Tongue (tissue), 2 donors: ENCODE results near the gene FNDC3A. TPM values are rescaled to one million over a fixed set of nuclear protein-coding genes. Genes with fewer than 3 reads are reported as not detected.

Experiments used
- DNase-seq: peaks from one replicate; pipeline ENCODE4 v3.0.0-alpha.2; 2015
- total RNA-seq: library from RNA; depleted of rRNA; stranded (reverse); fragments of >200 nt; gene quantifications from one replicate; pipeline ENCODE4 v1.2.3, GENCODE V29; 2014

Gene FNDC3A, protein sequence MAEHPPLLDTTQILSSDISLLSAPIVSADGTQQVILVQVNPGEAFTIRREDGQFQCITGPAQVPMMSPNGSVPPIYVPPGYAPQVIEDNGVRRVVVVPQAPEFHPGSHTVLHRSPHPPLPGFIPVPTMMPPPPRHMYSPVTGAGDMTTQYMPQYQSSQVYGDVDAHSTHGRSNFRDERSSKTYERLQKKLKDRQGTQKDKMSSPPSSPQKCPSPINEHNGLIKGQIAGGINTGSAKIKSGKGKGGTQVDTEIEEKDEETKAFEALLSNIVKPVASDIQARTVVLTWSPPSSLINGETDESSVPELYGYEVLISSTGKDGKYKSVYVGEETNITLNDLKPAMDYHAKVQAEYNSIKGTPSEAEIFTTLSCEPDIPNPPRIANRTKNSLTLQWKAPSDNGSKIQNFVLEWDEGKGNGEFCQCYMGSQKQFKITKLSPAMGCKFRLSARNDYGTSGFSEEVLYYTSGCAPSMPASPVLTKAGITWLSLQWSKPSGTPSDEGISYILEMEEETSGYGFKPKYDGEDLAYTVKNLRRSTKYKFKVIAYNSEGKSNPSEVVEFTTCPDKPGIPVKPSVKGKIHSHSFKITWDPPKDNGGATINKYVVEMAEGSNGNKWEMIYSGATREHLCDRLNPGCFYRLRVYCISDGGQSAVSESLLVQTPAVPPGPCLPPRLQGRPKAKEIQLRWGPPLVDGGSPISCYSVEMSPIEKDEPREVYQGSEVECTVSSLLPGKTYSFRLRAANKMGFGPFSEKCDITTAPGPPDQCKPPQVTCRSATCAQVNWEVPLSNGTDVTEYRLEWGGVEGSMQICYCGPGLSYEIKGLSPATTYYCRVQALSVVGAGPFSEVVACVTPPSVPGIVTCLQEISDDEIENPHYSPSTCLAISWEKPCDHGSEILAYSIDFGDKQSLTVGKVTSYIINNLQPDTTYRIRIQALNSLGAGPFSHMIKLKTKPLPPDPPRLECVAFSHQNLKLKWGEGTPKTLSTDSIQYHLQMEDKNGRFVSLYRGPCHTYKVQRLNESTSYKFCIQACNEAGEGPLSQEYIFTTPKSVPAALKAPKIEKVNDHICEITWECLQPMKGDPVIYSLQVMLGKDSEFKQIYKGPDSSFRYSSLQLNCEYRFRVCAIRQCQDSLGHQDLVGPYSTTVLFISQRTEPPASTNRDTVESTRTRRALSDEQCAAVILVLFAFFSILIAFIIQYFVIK
- 64.2 TPM for total RNA-seq

- DNase-seq = peak; percentile 90
Observed at GRCh38 chr13:48975856-48976575, at the start of gene FNDC3A. Gene FNDC3A, plus strand, starts transcription at chr13:48975912. Its CDS starts 30,279 bp downstream, at chr13:49006191.

- DNase-seq = no peak
Observed at GRCh38 chr13:48928757-48929430, 46.8 kb upstream of the FNDC3A start.

GRCh38 chr13:48930918-48931317 lies 44.8 kb upstream of the FNDC3A start:
- DNase-seq = no peak

GRCh38 chr13:48938308-48938943 lies 37.3 kb upstream of the FNDC3A start:
- no peak for DNase-seq

DNA sequence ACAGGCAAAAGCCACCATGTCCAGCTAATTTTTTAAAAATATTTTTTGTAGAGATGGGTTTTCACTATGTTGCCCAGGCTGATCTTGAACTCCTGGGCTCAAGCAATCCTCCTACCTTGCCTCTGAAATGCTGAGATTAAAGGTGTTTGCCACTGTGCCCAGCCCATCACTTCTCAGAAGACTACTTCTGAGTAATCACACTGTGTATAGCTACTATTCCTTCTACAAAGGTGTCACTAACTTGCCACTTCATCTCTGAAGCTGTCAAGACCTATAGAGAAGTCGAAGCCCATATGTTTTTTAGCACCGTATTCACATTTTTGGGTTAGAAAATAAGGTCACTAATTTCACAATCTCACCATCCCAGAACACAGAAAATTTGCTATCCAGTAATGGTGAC lies 36.0 kb upstream of the FNDC3A start:
- DNase-seq = no peak

DNA sequence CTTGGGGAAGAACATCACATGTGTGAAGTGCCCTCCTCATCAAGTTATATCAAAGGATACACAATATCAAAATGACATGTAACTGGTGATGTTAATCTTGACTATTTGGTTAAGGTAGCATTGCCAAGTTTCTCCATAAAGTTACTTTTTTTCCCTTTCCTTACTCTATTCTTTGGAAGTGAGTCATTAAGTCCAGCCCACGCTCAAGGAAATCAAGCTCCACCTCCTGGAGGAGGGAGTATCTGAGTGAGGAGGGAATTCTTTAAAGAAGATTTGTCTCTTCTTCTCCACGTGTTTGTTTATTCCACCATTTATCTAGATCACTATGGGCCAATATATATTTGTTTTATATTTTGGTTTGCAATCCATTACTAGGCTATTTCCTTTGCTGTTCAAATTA lies 33.6 kb upstream of the FNDC3A start:
- DNase-seq = no peak

GRCh38 chr13:48944221-48944620 lies 31.5 kb upstream of the FNDC3A start:
- DNase-seq = no peak

DNA sequence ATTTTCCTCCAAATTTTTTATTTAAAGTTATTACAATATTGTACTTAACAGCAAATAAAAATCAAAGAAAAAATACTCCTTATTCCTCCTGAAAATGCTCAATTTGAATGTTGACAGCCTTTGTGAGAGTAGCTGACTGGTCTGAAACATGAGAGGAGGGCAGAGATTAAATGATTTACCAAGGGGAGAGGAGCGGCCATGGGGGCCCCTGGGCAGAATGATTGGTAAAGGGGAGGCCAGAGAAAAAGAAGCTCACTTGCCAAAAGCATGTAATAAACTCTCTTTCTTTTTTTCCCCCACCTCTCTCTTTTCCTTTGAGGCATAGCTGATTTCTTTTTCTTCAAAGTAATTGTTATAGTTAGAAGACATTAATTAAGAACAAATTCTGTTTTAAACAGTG lies 30.1 kb upstream of the FNDC3A start:
- DNase-seq = no peak

- no peak for DNase-seq
Observed at GRCh38 chr13:48946163-48946562, 29.5 kb upstream of the FNDC3A start.

- DNase-seq = no peak
Observed at GRCh38 chr13:48949566-48950500, 25.9 kb upstream of the FNDC3A start.

DNA sequence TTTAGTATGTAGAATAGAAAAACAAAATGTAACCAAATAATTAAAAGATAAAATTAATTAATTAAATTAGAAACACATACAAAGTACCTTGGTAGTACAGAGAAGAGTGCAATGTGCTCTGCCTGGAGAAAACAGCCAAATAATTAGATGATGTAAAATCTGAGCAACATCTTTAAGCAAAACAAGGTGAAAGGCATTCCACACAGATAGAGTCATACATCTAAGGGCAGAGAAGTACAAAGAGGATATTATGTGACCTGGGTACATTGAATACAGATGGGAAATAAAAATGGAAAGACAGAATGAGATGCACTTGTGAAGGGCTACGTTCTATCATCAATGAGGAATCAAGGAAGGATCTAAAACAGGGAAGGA lies 25.2 kb upstream of the FNDC3A start:
- DNase-seq = no peak

GRCh38 chr13:48954081-48954480 lies 21.6 kb upstream of the FNDC3A start:
- DNase-seq = peak; percentile 28

DNA sequence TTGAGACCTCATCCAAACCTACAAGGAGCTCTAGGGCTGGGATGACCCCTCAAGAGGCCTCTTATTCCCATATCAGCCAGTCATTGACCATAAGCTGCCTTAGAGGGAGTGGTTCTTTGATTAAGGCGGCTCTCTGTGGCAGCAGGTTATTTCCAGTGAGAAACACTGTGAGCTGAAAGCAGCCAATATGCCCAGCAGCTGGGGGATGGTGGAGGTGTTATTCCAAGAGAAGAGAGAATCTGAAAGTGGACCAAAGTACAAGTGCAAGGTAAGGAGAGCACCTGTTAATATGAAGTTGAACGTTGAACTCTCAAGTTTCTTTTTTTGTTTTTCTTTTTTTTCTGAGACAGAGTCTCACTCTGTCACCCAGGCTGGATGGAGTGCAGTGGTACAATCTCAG lies 20.2 kb upstream of the FNDC3A start:
- DNase-seq = no peak

DNA sequence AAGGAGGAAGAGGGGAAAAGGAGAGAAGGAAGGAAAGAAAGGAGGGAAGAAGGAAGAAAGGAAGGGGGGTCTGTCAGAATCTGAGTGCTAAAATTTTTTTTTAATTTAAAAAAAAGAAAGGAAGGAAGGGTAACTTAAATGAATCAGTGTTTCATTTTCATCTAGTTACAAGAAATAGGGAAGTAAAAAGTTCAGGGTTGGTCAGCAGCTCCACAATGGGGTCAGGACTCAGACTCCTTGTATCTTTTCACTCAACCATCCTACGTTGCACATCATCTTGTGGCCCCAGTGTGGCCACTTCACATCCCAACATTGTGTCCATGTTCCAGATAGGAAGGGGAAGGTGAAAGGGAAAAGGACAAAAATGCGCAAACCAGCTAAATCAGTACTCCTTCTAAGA lies 14.3 kb upstream of the FNDC3A start:
- no peak for DNase-seq

DNA sequence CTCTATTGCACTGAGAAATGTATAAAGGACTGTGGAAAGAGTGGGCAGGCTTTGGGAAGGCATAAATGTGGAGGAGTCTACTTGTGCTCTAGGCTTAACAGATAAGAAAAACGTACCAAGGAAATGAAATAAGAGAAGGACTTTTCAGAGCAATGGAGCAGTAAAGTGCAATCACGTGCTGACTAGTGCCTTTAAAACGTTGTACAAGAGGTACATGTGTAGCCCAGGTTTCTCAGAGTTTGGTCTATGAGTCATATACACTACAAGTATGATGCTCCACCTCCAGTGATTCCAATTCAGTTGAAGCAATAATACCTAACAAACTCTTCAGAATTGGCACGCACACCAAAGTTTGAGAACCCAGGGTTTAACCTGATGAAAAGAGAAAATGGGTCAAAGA lies 13.4 kb upstream of the FNDC3A start:
- no peak for DNase-seq

GRCh38 chr13:48965736-48966135 lies 10.0 kb upstream of the FNDC3A start:
- DNase-seq = no peak

DNA sequence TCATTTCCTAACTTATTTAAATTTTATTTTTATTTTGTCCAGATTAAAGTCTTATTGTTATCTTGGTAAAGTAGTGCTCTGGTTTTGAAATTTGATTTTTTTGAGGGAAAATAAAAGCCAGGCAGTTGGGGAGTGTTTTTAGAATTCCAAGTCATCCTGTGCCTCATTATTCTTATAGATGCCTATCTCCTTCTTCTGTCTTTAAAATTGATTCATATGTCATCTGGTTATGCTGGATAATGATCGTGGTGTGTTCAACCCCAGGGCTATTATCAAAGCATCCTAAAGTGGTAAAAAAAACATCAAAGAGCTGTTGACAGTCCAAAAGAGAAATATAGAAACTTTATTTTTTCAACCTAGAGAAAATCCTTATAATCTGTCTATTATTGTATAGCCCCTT lies 6.0 kb upstream of the FNDC3A start:
- no peak for DNase-seq

GRCh38 chr13:48973845-48974431 lies 1.8 kb upstream of the FNDC3A start:
- DNase-seq = no peak

DNA sequence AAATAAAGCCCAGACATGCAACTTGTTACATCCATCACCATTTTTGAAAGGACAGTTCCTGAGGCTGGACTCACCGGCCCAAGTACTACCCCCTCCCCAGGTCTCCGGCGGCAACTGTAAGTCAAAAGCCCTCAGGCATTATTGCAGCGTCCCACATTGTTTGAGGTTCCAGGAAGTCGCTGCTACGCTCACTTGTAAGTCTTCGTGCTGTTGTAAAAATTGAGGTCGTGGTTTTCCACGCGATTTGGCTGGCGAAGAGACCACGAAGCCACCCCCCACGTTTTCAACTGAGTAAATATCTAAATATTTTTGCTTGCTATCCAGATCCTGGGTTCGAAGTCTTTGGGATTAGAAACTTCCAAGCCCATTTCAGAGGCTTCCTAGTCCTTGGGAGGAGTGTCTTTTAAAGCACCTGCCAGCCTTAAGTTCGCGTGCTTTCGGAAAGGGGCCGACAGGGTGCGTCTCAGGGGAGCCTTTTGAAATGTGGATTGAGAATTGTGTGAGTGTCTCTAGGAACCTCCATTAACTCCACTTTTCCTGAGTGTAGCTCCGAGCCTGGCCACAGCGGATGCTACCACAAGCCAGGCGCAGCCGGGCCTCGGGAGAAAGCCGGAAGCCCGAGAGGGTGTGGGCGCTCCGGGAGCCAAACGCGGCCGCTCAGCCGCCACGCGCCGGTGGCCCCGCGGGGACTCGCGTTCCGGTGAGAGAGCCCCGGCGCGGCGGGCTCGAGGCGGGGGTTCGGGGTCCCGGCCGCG lies 434 bp upstream of the FNDC3A start:
- peak; percentile 75 for DNase-seq
